HG03354 (cell line): ENCODE results near the gene HIF1A.
"Not testable (repeated sequence)": the region's sequence is repeated elsewhere in the genome, so short reads cannot be mapped to it uniquely, and the experiment has no call there.

Experiments used
- ATAC-seq: cut with Tn5 transposase; IDR thresholded peaks from one replicate; pipeline ENCODE4 v1.9.1; 2021; ENCODE audit warnings: mild to moderate bottlenecking; ENCODE audit not compliant: unreplicated experiment, poor library complexity, severe bottlenecking

Gene HIF1A

GRCh38 chr14:61704554-61704953, 9.2 kb downstream of the HIF1A start:
- ATAC-seq: no peak

GRCh38 chr14:61705017-61705416, 9.7 kb downstream of the HIF1A start:
- ATAC-seq: no peak

GRCh38 chr14:61706096-61706690, 10.9 kb downstream of the HIF1A start:
- no peak for ATAC-seq

- ATAC-seq: not testable (repeated sequence)
Observed at GRCh38 chr14:61707774-61708173, 12.5 kb downstream of the HIF1A start.

GRCh38 chr14:61708693-61709092, 13.4 kb downstream of the HIF1A start:
- not testable (repeated sequence) for ATAC-seq

- ATAC-seq: no peak
Observed at GRCh38 chr14:61710853-61711817, 15.8 kb downstream of the HIF1A start.

- no peak for ATAC-seq
Observed at GRCh38 chr14:61712137-61712536, 16.8 kb downstream of the HIF1A start.

GRCh38 chr14:61713724-61714437, 18.6 kb downstream of the HIF1A start:
- no peak for ATAC-seq

- no peak for ATAC-seq
Observed at GRCh38 chr14:61716956-61717355, 21.6 kb downstream of the HIF1A start.

- ATAC-seq: no peak
Observed at GRCh38 chr14:61718039-61718438, 22.7 kb downstream of the HIF1A start.

GRCh38 chr14:61719344-61720293, 24.3 kb downstream of the HIF1A start:
- peak; percentile 44 for ATAC-seq

- ATAC-seq: no peak
Observed at GRCh38 chr14:61720294-61720661, 25.0 kb downstream of the HIF1A start.

GRCh38 chr14:61720741-61721140, 25.4 kb downstream of the HIF1A start:
- no peak for ATAC-seq

- no peak for ATAC-seq
Observed at GRCh38 chr14:61724133-61724532, 28.8 kb downstream of the HIF1A start.

- ATAC-seq: no peak
Observed at GRCh38 chr14:61726778-61727658, 31.7 kb downstream of the HIF1A start.

GRCh38 chr14:61730756-61731373, 35.6 kb downstream of the HIF1A start:
- no peak for ATAC-seq

GRCh38 chr14:61733972-61734371, 38.7 kb downstream of the HIF1A start:
- no peak for ATAC-seq

- no peak for ATAC-seq
Observed at GRCh38 chr14:61736751-61737150, 41.4 kb downstream of the HIF1A start.
